Rectal smooth muscle tissue (tissue), 1 donor: Measurements from ENCODE around the gene PTPRD.

Source experiments
- H3K27ac ChIP-seq: one replicate; pipeline ENCODE4 v1.7.0; 2013; ENCODE audit warnings: low read depth, low read length, inconsistent platforms
- H3K27me3 ChIP-seq: one replicate; pipeline ENCODE4 v1.7.0; 2013; ENCODE audit warnings: low read length; ENCODE audit not compliant: control insufficient read depth, insufficient read depth
- H3K36me3 ChIP-seq: one replicate; pipeline ENCODE4 v1.7.0; 2013; ENCODE audit warnings: low read length; ENCODE audit not compliant: control insufficient read depth, insufficient read depth
- H3K4me1 ChIP-seq: one replicate; pipeline ENCODE4 v1.7.0; 2013; ENCODE audit warnings: low read length; ENCODE audit not compliant: control insufficient read depth, insufficient read depth
- H3K4me3 ChIP-seq: one replicate; pipeline ENCODE4 v1.7.0; 2013; ENCODE audit warnings: low read length
- H3K9ac ChIP-seq: one replicate; pipeline ENCODE4 v1.7.0; 2013; ENCODE audit warnings: low read length

The PTPRD gene

GRCh38 chr9:10008101-10008799 is 604.6 kb downstream of the PTPRD start:
- H3K36me3 ChIP-seq = no peaks in the 10 kb centered on the region
- no peak overlapping the region for H3K9ac ChIP-seq
- H3K27ac ChIP-seq = no peak overlapping the region
- no peaks in the 10 kb centered on the region for H3K4me1 ChIP-seq
- H3K4me3 ChIP-seq = no peak overlapping the region
- no peaks in the 10 kb centered on the region for H3K27me3 ChIP-seq

- no peaks in the 10 kb centered on the region for H3K4me1 ChIP-seq
- H3K9ac ChIP-seq = no peak overlapping the region
- H3K36me3 ChIP-seq = no peaks in the 10 kb centered on the region
- H3K27ac ChIP-seq = no peak overlapping the region
- no peaks in the 10 kb centered on the region for H3K27me3 ChIP-seq
- H3K4me3 ChIP-seq = no peak overlapping the region
Observed at GRCh38 chr9:10007356-10007755, 605.4 kb downstream of the PTPRD start.

GRCh38 chr9:10005206-10005605 is 607.6 kb downstream of the PTPRD start:
- no peaks in the 10 kb centered on the region for H3K36me3 ChIP-seq

GRCh38 chr9:10003047-10003446 is 609.8 kb downstream of the PTPRD start:
- H3K36me3 ChIP-seq = no peaks in the 10 kb centered on the region
- no peak overlapping the region for H3K27ac ChIP-seq
- no peak overlapping the region for H3K9ac ChIP-seq
- no peaks in the 10 kb centered on the region for H3K4me1 ChIP-seq
- no peaks in the 10 kb centered on the region for H3K27me3 ChIP-seq
- H3K4me3 ChIP-seq = no peak overlapping the region

More at GRCh38 chr9:10005206-10005605, 607.6 kb downstream of the PTPRD start:
- H3K27ac ChIP-seq = no peak overlapping the region
- H3K4me3 ChIP-seq = no peak overlapping the region
- H3K9ac ChIP-seq = no peak overlapping the region
- H3K27me3 ChIP-seq = no peaks in the 10 kb centered on the region
- H3K4me1 ChIP-seq = no peaks in the 10 kb centered on the region

- H3K4me1 ChIP-seq = no peaks in the 10 kb centered on the region
- no peak overlapping the region for H3K9ac ChIP-seq
- H3K36me3 ChIP-seq = no peaks in the 10 kb centered on the region
- no peaks in the 10 kb centered on the region for H3K27me3 ChIP-seq
- H3K27ac ChIP-seq = no peak overlapping the region
- no peak overlapping the region for H3K4me3 ChIP-seq
Observed at GRCh38 chr9:10000669-10001068, 612.1 kb downstream of the PTPRD start.

GRCh38 chr9:9998491-9999287 is 614.1 kb downstream of the PTPRD start:
- Histone ChIP-seq H3K36me3 (no peaks in the 10 kb centered on the region), H3K4me3 (no peak overlapping the region), H3K27me3 (no peaks in the 10 kb centered on the region), H3K9ac (no peak overlapping the region), H3K27ac (no peak overlapping the region), H3K4me1 (no peaks in the 10 kb centered on the region)

GRCh38 chr9:9997585-9997984 is 615.2 kb downstream of the PTPRD start:
- no peaks in the 10 kb centered on the region for H3K4me1 ChIP-seq
- H3K27ac ChIP-seq = no peak overlapping the region
- no peak overlapping the region for H3K9ac ChIP-seq
- no peaks in the 10 kb centered on the region for H3K36me3 ChIP-seq
- H3K4me3 ChIP-seq = no peak overlapping the region
- H3K27me3 ChIP-seq = no peaks in the 10 kb centered on the region

- Histone ChIP-seq H3K36me3 (no peaks in the 10 kb centered on the region), H3K4me3 (no peak overlapping the region), H3K27ac (no peak overlapping the region), H3K9ac (no peak overlapping the region), H3K4me1 (no peaks in the 10 kb centered on the region), H3K27me3 (no peaks in the 10 kb centered on the region)
Observed at GRCh38 chr9:9996259-9996658, 616.5 kb downstream of the PTPRD start.

- Histone ChIP-seq H3K27me3 (no peaks in the 10 kb centered on the region), H3K27ac (no peak overlapping the region), H3K36me3 (no peaks in the 10 kb centered on the region), H3K4me3 (no peak overlapping the region), H3K4me1 (no peaks in the 10 kb centered on the region), H3K9ac (no peak overlapping the region)
Observed at GRCh38 chr9:9992936-9993335, 619.9 kb downstream of the PTPRD start.

GRCh38 chr9:9973062-9973461 is 639.7 kb downstream of the PTPRD start:
- H3K27ac ChIP-seq = no peak overlapping the region
- no peaks in the 10 kb centered on the region for H3K36me3 ChIP-seq
- no peak overlapping the region for H3K9ac ChIP-seq
- no peaks in the 10 kb centered on the region for H3K4me1 ChIP-seq
- no peak overlapping the region for H3K4me3 ChIP-seq
- no peaks in the 10 kb centered on the region for H3K27me3 ChIP-seq

GRCh38 chr9:9970514-9970913 is 642.3 kb downstream of the PTPRD start:
- Histone ChIP-seq H3K27ac (no peak overlapping the region), H3K4me1 (no peaks in the 10 kb centered on the region), H3K9ac (no peak overlapping the region), H3K36me3 (no peaks in the 10 kb centered on the region), H3K4me3 (no peak overlapping the region), H3K27me3 (no peaks in the 10 kb centered on the region)

GRCh38 chr9:9963841-9964240 is 649.0 kb downstream of the PTPRD start:
- Histone ChIP-seq H3K27me3 (no peaks in the 10 kb centered on the region), H3K27ac (no peak overlapping the region), H3K4me3 (no peak overlapping the region), H3K4me1 (no peaks in the 10 kb centered on the region), H3K9ac (no peak overlapping the region), H3K36me3 (no peaks in the 10 kb centered on the region)

GRCh38 chr9:9961934-9962333 is 650.9 kb downstream of the PTPRD start:
- no peak overlapping the region for H3K27ac ChIP-seq

More at GRCh38 chr9:9961934-9962333, 650.9 kb downstream of the PTPRD start:
- Histone ChIP-seq H3K4me3 (no peak overlapping the region), H3K27me3 (no peaks in the 10 kb centered on the region), H3K9ac (no peak overlapping the region), H3K4me1 (no peaks in the 10 kb centered on the region), H3K36me3 (no peaks in the 10 kb centered on the region)
